Stimulated activated naive B cell treated with anti-CD40 and anti-IgM and Interleukin-4, amounts not matched to agents 10 μg/mL and 1 μg/mL and 100 μg/mL, for 72 hours (primary cell): ENCODE data around the gene NTSR2.

Source experiments
- ATAC-seq, 2 donors: fragments of 150-1000 bp; cut with Tn5 transposase; replicated peaks; 2 replicates each; pipeline ENCODE4 v1.10.0; 2021; ENCODE audit warnings: moderate library complexity in 1 of 2
- DNase-seq: peaks from one replicate; pipeline ENCODE4 v3.0.0; 2021
- H3K27ac Mint-ChIP-seq: one replicate; pipeline ENCODE4 v1.8.0; 2022; ENCODE audit warnings: mild to moderate bottlenecking, mixed read lengths
- H3K27me3 Mint-ChIP-seq, 2 donors: one replicate each; pipeline ENCODE4 v1.8.0; 2022; ENCODE audit warnings: mixed read lengths in 2 of 2
- H3K36me3 Mint-ChIP-seq, 2 donors: one replicate each; pipeline ENCODE4 v1.8.0; 2022; ENCODE audit warnings: mixed read lengths in 2 of 2, mild to moderate bottlenecking in 1 of 2
- H3K4me1 Mint-ChIP-seq, 2 donors: one replicate each; pipeline ENCODE4 v1.8.0; 2022; ENCODE audit warnings: mixed read lengths in 2 of 2, mild to moderate bottlenecking in 1 of 2
- H3K4me3 Mint-ChIP-seq, 2 donors: one replicate each; pipeline ENCODE4 v1.8.0; 2022; ENCODE audit warnings: mild to moderate bottlenecking in 2 of 2, mixed read lengths in 2 of 2, moderate library complexity in 1 of 2
- H3K9me3 Mint-ChIP-seq, 2 donors: one replicate each; pipeline ENCODE4 v1.8.0; 2022; ENCODE audit warnings: mixed read lengths in 2 of 2, mild to moderate bottlenecking in 1 of 2

NTSR2 gene

GRCh38 chr2:11669454-11670291 is at the start of gene NTSR2:
Gene NTSR2 (minus strand): TSS chr2:11670195. CDS start chr2:11670129, 66 bp downstream.
- Mint-ChIP-seq H3K36me3 (peaks cover 2 to 4% of the 10 kb centered on the region in 2 donors), H3K9me3 (peaks cover 2 to 4% of the 10 kb centered on the region in 2 donors), H3K4me3 (no peak within 1 kb of the TSS), H3K4me1 (peaks cover 10 to 16% of the 10 kb centered on the region in 2 donors), H3K27me3 (peaks cover 21 to 31% of the 10 kb centered on the region in 2 donors), H3K27ac (no peak within 1 kb of the TSS)
- ATAC-seq: peak; percentile 73 to 80
- no peak for DNase-seq

GRCh38 chr2:11719230-11719977 is 49.4 kb upstream of the NTSR2 start:
- Mint-ChIP-seq H3K9me3 (no peaks in the 10 kb centered on the region), H3K4me1 (peaks cover 16 to 29% of the 10 kb centered on the region in 2 donors), H3K36me3 (no peaks in the 10 kb centered on the region), H3K27me3 (peaks cover 6 to 18% of the 10 kb centered on the region in 2 donors), H3K27ac (no peak overlapping the region), H3K4me3 (peak overlapping the region; percentile 60 to 70)
- DNase-seq: no peak
- peak; percentile 59 to 71 for ATAC-seq

GRCh38 chr2:11718606-11719005 is 48.6 kb upstream of the NTSR2 start:
- Mint-ChIP-seq H3K9me3 (no peaks in the 10 kb centered on the region), H3K4me3 (no peak overlapping the region), H3K4me1 (peaks cover 16 to 29% of the 10 kb centered on the region in 2 donors), H3K36me3 (no peaks in the 10 kb centered on the region), H3K27ac (no peak overlapping the region), H3K27me3 (peaks cover 0 to 18% of the 10 kb centered on the region in 2 donors)
- DNase-seq: no peak
- no peak for ATAC-seq

GRCh38 chr2:11717623-11718022 is 47.6 kb upstream of the NTSR2 start:
- no peak for DNase-seq

GRCh38 chr2:11716689-11717321 is 46.8 kb upstream of the NTSR2 start:
- no peaks in the 10 kb centered on the region for H3K36me3 Mint-ChIP-seq
- H3K27ac Mint-ChIP-seq: no peak overlapping the region
- peaks cover 16 to 29% of the 10 kb centered on the region in 2 donors for H3K4me1 Mint-ChIP-seq
- H3K27me3 Mint-ChIP-seq: peaks cover 0 to 20% of the 10 kb centered on the region in 2 donors
- no peaks in the 10 kb centered on the region for H3K9me3 Mint-ChIP-seq
- H3K4me3 Mint-ChIP-seq: no peak overlapping the region
- peak; percentile 39 to 53 for ATAC-seq
- DNase-seq: no peak

More at GRCh38 chr2:11717623-11718022, 47.6 kb upstream of the NTSR2 start:
- no peaks in the 10 kb centered on the region for H3K9me3 Mint-ChIP-seq
- no peaks in the 10 kb centered on the region for H3K36me3 Mint-ChIP-seq
- no peak for ATAC-seq
- H3K4me3 Mint-ChIP-seq: no peak overlapping the region
- peaks cover 16 to 29% of the 10 kb centered on the region in 2 donors for H3K4me1 Mint-ChIP-seq
- no peak overlapping the region for H3K27ac Mint-ChIP-seq
- H3K27me3 Mint-ChIP-seq: peaks cover 0 to 18% of the 10 kb centered on the region in 2 donors

GRCh38 chr2:11715987-11716652 is 46.1 kb upstream of the NTSR2 start:
- Mint-ChIP-seq H3K27me3 (peaks cover 4 to 23% of the 10 kb centered on the region in 2 donors), H3K9me3 (no peaks in the 10 kb centered on the region), H3K4me3 (no peak overlapping the region), H3K27ac (no peak overlapping the region), H3K4me1 (peaks cover 16 to 29% of the 10 kb centered on the region in 2 donors), H3K36me3 (no peaks in the 10 kb centered on the region)
- ATAC-seq: no peak
- no peak for DNase-seq

GRCh38 chr2:11713815-11714214 is 43.8 kb upstream of the NTSR2 start:
- DNase-seq (no peak), ATAC-seq (no peak)
- H3K4me1 Mint-ChIP-seq: peaks cover 14 to 18% of the 10 kb centered on the region in 2 donors
- no peaks in the 10 kb centered on the region for H3K36me3 Mint-ChIP-seq
- H3K27me3 Mint-ChIP-seq: peaks cover 4 to 12% of the 10 kb centered on the region in 2 donors
- H3K4me3 Mint-ChIP-seq: no peak overlapping the region
- H3K9me3 Mint-ChIP-seq: no peaks in the 10 kb centered on the region
- no peak overlapping the region for H3K27ac Mint-ChIP-seq

GRCh38 chr2:11712866-11713265 is 42.9 kb upstream of the NTSR2 start:
- ATAC-seq: no peak
- Mint-ChIP-seq H3K27me3 (peaks cover 4 to 12% of the 10 kb centered on the region in 2 donors), H3K36me3 (peaks cover 0 to 2% of the 10 kb centered on the region in 2 donors), H3K9me3 (peaks cover 0 to 2% of the 10 kb centered on the region in 2 donors), H3K4me3 (no peak overlapping the region), H3K4me1 (peaks cover 13 to 15% of the 10 kb centered on the region in 2 donors), H3K27ac (no peak overlapping the region)
- DNase-seq: no peak

GRCh38 chr2:11711751-11712150 is 41.8 kb upstream of the NTSR2 start:
- Mint-ChIP-seq H3K4me1 (peaks cover 6 to 7% of the 10 kb centered on the region in 2 donors), H3K4me3 (no peak overlapping the region), H3K36me3 (peaks cover 0 to 2% of the 10 kb centered on the region in 2 donors), H3K27me3 (peaks cover 4 to 18% of the 10 kb centered on the region in 2 donors), H3K9me3 (peaks cover 0 to 2% of the 10 kb centered on the region in 2 donors), H3K27ac (no peak overlapping the region)
- no peak for DNase-seq
- ATAC-seq: no peak

- H3K9me3 Mint-ChIP-seq: peaks cover 0 to 2% of the 10 kb centered on the region in 2 donors
- H3K36me3 Mint-ChIP-seq: peaks cover 0 to 2% of the 10 kb centered on the region in 2 donors
- H3K27ac Mint-ChIP-seq: no peak overlapping the region
- no peak overlapping the region for H3K4me3 Mint-ChIP-seq
- no peak for ATAC-seq
- DNase-seq: no peak
- H3K27me3 Mint-ChIP-seq: peaks cover 4 to 16% of the 10 kb centered on the region in 2 donors
- H3K4me1 Mint-ChIP-seq: peaks cover 2 to 3% of the 10 kb centered on the region in 2 donors
Measured at GRCh38 chr2:11711354-11711716, 41.3 kb upstream of the NTSR2 start.

GRCh38 chr2:11710632-11711353 is 40.8 kb upstream of the NTSR2 start:
- Mint-ChIP-seq H3K27me3 (peaks cover 4 to 14% of the 10 kb centered on the region in 2 donors), H3K4me3 (no peak overlapping the region), H3K9me3 (peaks cover 0 to 2% of the 10 kb centered on the region in 2 donors), H3K36me3 (peaks cover 0 to 2% of the 10 kb centered on the region in 2 donors), H3K4me1 (peaks cover 0 to 2% of the 10 kb centered on the region in 2 donors), H3K27ac (no peak overlapping the region)
- ATAC-seq (no peak), DNase-seq (no peak)

GRCh38 chr2:11710210-11710609 is 40.2 kb upstream of the NTSR2 start:
- ATAC-seq (no peak), DNase-seq (no peak)
- Mint-ChIP-seq H3K36me3 (peaks cover 0 to 2% of the 10 kb centered on the region in 2 donors), H3K27me3 (peaks cover 4 to 14% of the 10 kb centered on the region in 2 donors), H3K27ac (no peak overlapping the region), H3K4me3 (no peak overlapping the region), H3K4me1 (peaks cover 3 to 5% of the 10 kb centered on the region in 2 donors), H3K9me3 (peaks cover 0 to 2% of the 10 kb centered on the region in 2 donors)

- ATAC-seq (no peak), DNase-seq (no peak)
- Mint-ChIP-seq H3K4me3 (no peak overlapping the region), H3K36me3 (peaks cover 0 to 2% of the 10 kb centered on the region in 2 donors), H3K4me1 (peaks cover 3 to 6% of the 10 kb centered on the region in 2 donors), H3K27me3 (peaks cover 4 to 14% of the 10 kb centered on the region in 2 donors), H3K27ac (no peak overlapping the region), H3K9me3 (peaks cover 0 to 2% of the 10 kb centered on the region in 2 donors)
Measured at GRCh38 chr2:11709293-11709692, 39.3 kb upstream of the NTSR2 start.
